ENCODE results near the gene GLI2.

- TF ChIP-seq BHLHE40 (IDR thresholded peaks at IDR 0.05; ENCODE audit: borderline replicate concordance) (no peak), FOXM1 (IDR thresholded peaks at IDR 0.05; ENCODE audit: borderline replicate concordance) (no peak), ELF4 (IDR thresholded peaks at IDR 0.05) (no peak), SUZ12 (IDR thresholded peaks at IDR 0.05) (no peak)
These were observed 48.5 kb upstream of the GLI2 start for GRCh38 chr2:120687210-120687609.
